GM12872 (cell line): ENCODE results near the gene SLC4A11.

Experiments used
- CTCF ChIP-seq: IDR thresholded peaks from 3 replicates; pipeline ENCODE4 v1.5.1; 2011; ENCODE audit warnings: low read depth, mild to moderate bottlenecking, low read length, moderate library complexity; ENCODE audit not compliant: insufficient read depth

SLC4A11 gene

GRCh38 chr20:3239026-3239866, at the start of gene SLC4A11:
SLC4A11 (minus strand) TSS chr20:3239190; CDS start chr20:3239137, 53 bp downstream.
- no peak for TF ChIP-seq CTCF

GRCh38 chr20:3283222-3283820, 44.3 kb upstream of the SLC4A11 start:
- TF ChIP-seq CTCF = no peak

- TF ChIP-seq CTCF = no peak
Measured at GRCh38 chr20:3282271-3283221, 43.6 kb upstream of the SLC4A11 start.

GRCh38 chr20:3281437-3281836, 42.4 kb upstream of the SLC4A11 start:
- no peak for TF ChIP-seq CTCF

GRCh38 chr20:3279761-3280160, 40.8 kb upstream of the SLC4A11 start:
- TF ChIP-seq CTCF = no peak

GRCh38 chr20:3277686-3278465, 38.9 kb upstream of the SLC4A11 start:
- no peak for TF ChIP-seq CTCF

- TF ChIP-seq CTCF = peak; percentile 57; the same call in 2 of the 3 replicates
Measured at GRCh38 chr20:3276680-3277015, 37.7 kb upstream of the SLC4A11 start.
